GM19372 (cell line): ENCODE measurements around the gene EPHA3.
"Not testable (repeated sequence)": the region's sequence is repeated elsewhere in the genome, so short reads cannot be mapped to it uniquely, and the experiment has no call there.

Experiments used
- ATAC-seq: cut with Tn5 transposase; IDR thresholded peaks from one replicate; pipeline ENCODE4 v1.9.1; 2021; ENCODE audit warnings: mild to moderate bottlenecking, low read depth, moderate library complexity; ENCODE audit not compliant: unreplicated experiment

Gene EPHA3

DNA sequence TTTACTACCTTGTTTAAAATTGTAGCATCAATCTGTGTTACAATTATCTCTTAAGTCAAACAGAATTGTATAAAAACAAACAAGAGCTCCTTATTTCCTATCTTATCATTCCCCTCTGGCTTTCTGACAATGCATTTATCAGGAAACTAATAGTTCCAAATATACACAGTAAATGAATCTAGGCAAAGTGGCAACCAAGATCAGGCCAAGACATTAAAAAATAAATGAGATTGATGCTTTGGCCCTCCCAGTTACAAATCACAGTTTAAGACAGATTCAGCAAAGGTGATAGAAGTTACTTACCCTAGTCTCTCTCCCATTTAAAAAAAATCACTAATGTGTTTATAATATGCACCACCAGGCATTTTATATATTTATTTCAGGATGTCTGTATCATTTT lies 236.7 kb downstream of the EPHA3 start:
- ATAC-seq = no peak

DNA sequence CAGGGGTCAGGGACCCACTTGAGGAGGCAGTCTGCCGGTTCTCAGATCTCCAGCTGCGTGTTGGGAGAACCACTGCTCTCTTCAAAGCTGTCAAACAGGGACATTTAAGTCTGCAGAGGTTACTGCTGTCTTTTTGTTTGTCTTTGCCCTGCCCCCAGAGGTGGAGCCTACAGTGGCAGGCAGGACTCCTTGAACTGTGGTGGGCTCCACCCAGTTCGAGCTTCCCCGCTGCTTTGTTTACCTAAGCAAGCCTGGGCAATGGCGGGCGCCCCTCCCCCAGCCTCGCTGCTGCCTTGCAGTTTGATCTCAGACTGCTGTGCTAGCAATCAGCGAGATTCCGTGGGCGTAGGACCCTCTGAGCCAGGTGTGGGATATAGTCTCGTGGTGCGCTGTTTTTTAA lies 243.5 kb downstream of the EPHA3 start:
- ATAC-seq = not testable (repeated sequence)

GRCh38 chr3:89353465-89353864 lies 246.0 kb downstream of the EPHA3 start:
- no peak for ATAC-seq

DNA sequence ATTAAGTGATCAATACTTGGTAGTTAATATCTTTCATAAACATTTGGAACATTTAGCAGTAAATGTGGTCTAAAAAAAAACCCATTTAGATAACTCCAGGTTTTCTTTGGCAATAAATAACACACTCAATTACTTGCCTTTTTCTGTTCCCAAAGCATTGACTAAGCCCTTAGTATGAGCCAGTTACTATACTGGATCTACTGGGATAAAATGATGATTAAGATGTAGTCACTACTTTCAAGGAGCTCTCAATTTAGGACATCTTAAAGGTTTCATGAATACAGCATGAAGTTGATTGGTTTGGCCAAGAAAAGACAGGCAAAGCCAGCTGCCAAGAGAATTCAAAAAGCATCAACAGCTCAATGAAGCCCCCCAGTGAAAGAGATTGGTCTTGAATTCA lies 250.9 kb downstream of the EPHA3 start:
- no peak for ATAC-seq

- ATAC-seq = no peak
Measured at GRCh38 chr3:89360156-89360555, 252.7 kb downstream of the EPHA3 start.

- no peak for ATAC-seq
Measured at GRCh38 chr3:89362496-89362895, 255.1 kb downstream of the EPHA3 start.

DNA sequence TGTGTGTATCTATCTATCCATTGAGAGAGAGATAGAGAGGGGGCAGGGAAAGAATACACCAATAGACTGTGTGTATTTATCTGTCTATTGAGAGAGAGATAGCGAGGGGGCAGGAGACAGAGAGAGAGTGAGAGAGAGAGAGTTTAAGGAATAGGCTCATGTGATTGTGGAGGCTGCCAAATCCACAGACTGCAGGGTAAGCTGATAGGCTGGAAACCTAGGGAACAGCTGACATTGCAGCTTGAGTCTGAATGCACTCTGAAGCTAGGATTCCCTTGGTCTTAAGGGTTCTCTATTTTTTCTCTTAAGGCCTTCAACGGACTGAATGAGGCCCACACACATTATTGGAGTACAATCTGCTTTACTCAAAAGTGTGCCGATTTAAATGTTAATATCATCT lies 255.8 kb downstream of the EPHA3 start:
- ATAC-seq = no peak

DNA sequence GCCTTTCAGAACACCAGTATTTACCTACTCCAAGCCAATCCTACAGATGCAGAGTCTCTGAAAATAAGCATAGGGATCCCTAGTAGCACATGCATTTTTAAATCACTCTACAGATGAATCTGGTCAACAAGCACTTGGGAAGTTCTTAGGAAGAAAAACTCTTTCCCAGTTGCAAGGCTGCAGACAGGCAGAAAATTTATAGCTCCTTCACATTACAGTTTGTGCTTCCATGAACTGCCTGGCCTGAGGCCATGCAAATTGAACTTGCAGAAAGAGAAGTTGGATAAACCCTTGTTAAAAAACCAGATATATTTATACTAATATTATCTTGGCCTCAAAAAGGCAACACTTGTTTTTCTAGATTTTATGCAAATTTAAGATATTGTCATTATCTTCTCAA lies 256.9 kb downstream of the EPHA3 start:
- no peak for ATAC-seq

- ATAC-seq = no peak
Measured at GRCh38 chr3:89367166-89367565, 259.7 kb downstream of the EPHA3 start.

DNA sequence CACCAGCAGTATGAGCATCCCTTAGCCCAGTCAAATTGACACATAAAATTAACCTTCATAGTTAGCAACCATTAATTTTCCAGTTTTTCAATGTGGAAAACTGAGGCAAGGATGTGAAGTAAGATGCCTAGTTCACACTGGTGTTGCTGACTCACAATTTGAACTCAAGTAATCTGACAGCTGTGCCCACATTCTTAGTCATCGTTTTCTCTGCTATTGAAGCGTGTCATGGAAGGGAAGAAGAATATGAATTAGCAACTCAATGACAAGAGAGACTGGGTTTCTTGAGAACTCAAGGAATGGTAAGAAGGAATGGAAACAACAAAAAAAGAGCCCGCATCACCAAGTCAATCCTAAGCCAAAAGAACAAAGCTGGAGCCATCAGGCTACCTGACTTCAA lies 261.4 kb downstream of the EPHA3 start:
- ATAC-seq = no peak

GRCh38 chr3:89372456-89372855 lies 265.0 kb downstream of the EPHA3 start:
- ATAC-seq = no peak

DNA sequence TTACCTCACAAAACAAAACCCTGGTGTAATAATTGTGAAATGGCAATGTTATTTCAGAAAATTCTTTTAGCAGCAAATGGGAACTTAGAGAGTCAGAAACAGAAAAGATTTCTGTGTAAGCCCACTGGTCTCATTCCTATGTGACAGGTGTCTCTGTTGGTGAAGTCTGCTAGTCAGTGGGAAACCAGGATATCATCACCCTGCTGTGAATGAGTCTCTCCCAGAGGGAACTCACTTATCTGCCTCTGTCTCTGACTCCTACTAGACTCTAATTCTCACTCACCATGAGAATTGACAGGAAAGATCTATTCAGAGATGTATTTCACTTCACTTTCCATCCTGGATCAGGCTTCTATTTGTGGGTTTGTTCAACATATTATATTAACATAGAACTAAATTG lies 266.0 kb downstream of the EPHA3 start:
- ATAC-seq = no peak

- no peak for ATAC-seq
Measured at GRCh38 chr3:89375451-89375850, 268.0 kb downstream of the EPHA3 start.

DNA sequence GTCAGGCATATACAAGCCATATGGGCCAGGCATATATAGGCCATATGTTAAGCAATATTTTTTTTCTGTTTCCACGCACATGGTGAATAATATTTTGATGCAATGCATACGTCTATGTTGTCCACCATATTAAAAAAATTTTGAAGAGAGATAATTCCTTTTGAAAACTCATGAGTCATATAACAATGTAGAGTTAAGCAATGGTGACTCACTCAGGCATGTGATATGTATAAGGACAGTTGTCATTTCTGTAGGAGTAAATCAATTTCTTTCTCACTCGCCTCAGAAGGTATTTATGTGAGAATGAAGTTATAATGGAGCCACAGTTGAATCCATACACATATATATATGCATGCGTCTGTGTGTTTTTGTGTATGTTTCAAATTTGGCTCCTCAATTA lies 272.6 kb downstream of the EPHA3 start:
- no peak for ATAC-seq

- ATAC-seq = no peak
Measured at GRCh38 chr3:89392991-89393390, 285.6 kb downstream of the EPHA3 start.

DNA sequence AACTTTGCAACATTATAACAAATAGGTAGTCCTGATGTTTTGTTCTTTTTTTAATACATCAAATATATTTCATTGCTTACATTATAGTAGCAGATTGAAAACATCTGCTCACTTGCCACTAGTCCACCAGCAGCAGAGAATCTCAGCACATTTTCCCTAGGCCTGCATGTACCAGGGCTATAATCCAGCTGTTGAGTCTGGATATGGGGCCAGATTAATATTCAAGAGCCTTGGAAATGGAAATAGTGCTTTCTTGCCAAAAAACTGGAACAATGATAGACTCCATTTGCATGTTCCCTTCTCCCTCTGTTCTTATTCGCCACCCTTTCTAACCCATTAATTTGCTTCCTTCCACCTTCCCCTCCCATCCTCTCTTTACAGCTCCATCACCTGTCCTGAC lies 288.0 kb downstream of the EPHA3 start:
- no peak for ATAC-seq

DNA sequence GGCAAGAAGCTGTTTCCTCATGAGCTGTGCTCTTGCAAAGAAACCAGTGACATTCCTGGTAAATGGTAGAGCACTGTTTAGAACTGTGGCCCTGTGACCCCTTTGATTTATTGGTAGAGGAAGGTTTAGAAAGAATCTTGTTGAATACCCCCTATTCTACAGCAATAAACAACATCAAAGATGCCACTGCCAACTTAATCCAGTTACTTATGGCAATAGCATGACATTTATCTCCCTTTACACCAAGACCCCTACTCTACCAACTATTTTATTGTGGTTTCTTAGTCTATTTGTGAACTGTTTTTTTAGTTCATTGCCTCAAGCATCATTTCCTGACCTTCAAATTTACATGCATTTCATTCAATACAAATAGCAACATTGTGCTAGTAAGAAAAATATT lies 288.6 kb downstream of the EPHA3 start:
- no peak for ATAC-seq

GRCh38 chr3:89402051-89402450 lies 294.6 kb downstream of the EPHA3 start:
- ATAC-seq = no peak

DNA sequence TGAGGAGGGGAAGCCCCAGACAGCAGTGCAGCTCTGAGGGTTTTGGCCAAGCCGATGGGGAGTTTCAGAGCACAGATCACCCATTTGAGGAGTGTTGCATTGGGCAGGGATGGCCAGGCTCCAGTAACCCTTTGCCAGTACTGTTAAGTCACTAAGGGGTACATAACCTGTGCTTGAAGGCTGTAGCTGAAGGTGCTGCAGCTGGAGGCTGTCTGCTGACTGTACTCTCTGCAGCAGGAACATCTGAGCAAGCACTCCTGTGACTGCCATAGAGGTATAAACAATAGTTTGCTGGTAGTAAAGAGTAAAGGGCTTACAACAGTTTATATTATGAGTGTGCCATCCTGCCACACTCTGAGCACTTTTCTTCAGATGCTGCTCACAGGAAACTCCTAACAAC lies 297.8 kb downstream of the EPHA3 start:
- ATAC-seq = no peak

DNA sequence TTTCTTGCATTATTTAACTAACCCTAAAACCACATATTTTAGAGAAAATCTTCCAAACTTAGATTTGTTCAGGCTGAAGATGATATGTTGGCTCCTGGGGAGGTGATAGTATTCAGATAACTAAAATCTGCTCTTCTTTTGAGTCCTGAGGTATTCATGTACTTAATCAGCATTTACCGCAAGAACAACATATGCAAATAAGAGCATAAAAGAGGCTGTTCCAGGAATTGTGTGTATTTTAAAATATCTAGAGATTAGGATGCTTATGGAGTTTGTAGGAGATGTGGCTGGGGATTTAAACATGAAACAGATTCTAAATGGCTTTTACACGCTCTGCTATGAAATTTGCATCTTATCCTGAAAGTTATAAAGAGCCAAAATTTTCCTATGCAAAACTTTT lies 298.2 kb downstream of the EPHA3 start:
- ATAC-seq = no peak

DNA sequence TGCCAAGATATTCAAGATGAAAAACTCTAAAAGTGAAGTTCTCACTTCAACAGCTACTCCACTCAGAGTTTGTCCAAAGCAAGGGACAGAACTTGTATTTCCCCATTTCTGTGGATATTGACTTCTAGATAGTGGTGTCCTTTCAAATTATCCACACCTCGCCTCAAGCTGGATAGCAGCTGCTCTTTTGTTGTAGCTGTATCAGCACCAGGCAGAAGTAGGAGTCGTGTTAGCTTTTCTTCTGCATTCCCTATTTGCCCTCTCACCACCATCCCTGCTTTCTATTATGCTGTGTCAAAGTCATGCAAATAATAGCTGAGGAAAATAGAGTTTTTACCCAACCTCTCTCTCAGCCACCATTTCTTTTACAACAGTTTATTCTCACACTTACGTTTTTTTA lies 303.8 kb downstream of the EPHA3 start:
- no peak for ATAC-seq

GRCh38 chr3:89414270-89414669 lies 306.8 kb downstream of the EPHA3 start:
- no peak for ATAC-seq

DNA sequence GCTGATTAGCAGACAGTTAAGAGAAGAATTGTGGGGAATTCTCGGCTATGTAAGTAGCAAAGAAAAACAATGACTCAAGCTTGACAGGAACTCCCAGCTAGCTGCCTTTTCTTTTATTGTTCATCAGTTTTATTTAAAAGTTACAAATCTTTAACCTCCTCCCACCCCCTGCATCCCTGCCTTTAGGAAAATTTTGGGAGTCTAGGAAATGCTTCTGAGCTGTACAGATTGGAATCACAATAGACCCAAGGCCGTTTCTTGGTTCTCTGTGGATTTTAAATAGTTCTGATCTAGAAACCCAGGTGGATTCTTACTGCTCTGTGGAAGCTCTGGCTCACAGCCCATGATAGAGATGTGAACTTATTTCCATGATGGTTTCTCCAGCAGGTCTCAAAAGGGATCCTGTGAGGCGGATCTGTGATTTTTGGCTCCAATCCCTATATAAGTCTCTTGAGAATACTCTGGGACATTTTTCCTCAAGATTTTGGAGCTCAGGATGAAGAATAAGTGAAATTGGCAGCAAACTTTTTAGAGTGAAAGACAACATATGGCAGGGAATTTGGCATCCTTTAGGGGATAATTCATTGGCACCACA lies 312.3 kb downstream of the EPHA3 start:
- ATAC-seq = no peak
